Measurements from ENCODE around the gene KRT82. TPM values are rescaled to one million over a fixed set of nuclear protein-coding genes. Genes with fewer than 3 reads are reported as not detected.
A peak's percentile ranks its signal among the peaks of the same experiment; 100 is the strongest.

The KRT82 gene
- total RNA-seq, 2 donors from 2014 or later, result not detected

GRCh38 chr12:52390739-52391617, 15.2 kb downstream of the KRT82 start:
- Histone ChIP-seq H3K9me3 (ENCODE audit: control insufficient read depth, low read length) (no peaks in the 10 kb centered on the region), H3K36me3 (ENCODE audit: control insufficient read depth, insufficient read depth, low read length) (no peaks in the 10 kb centered on the region), H3K27ac (ENCODE audit: low read depth, low read length) (no peak overlapping the region), H3K27me3 (ENCODE audit: control insufficient read depth, insufficient read depth, low read length, poor library complexity, severe bottlenecking) (peaks cover 24% of the 10 kb centered on the region), H3K9ac (ENCODE audit: extremely low read depth, low read length, poor library complexity, severe bottlenecking) (no peak overlapping the region), H3K4me1 (ENCODE audit: control insufficient read depth, insufficient read depth, low read length) (no peaks in the 10 kb centered on the region), H3K4me3 (ENCODE audit: low read length) (no peak overlapping the region)
- H3K4me3 Mint-ChIP-seq, result no peak overlapping the region
- no peaks in the 10 kb centered on the region for H3K9me3 Mint-ChIP-seq
- WGBS, 2 experiments (ENCODE audit: insufficient coverage in 1 of 2, insufficient read length in 1 of 2), result 67 to 76% methylated on average over 3 to 11 of the region's 11 CpGs
- peak; percentile 87 for TF ChIP-seq CTCF (conservative IDR thresholded peaks at IDR 0.05)
- no peaks in the 10 kb centered on the region for H3K4me1 Mint-ChIP-seq
- peaks cover 2% of the 10 kb centered on the region for H3K27me3 Mint-ChIP-seq (ENCODE audit: insufficient read depth)
- H3K27ac Mint-ChIP-seq, result no peak overlapping the region
- H3K36me3 Mint-ChIP-seq (ENCODE audit: low read depth), result no peaks in the 10 kb centered on the region
- peak; percentile 90 for DNase-seq

- Histone ChIP-seq H3K36me3 (ENCODE audit: control insufficient read depth, insufficient read depth, low read length) (no peaks in the 10 kb centered on the region), H3K4me3 (ENCODE audit: low read length) (no peak overlapping the region), H3K4me1 (ENCODE audit: control insufficient read depth, insufficient read depth, low read length) (no peaks in the 10 kb centered on the region), H3K27me3 (ENCODE audit: control insufficient read depth, insufficient read depth, low read length, poor library complexity, severe bottlenecking) (peaks cover 24% of the 10 kb centered on the region), H3K27ac (ENCODE audit: low read depth, low read length) (no peak overlapping the region), H3K9ac (ENCODE audit: extremely low read depth, low read length, poor library complexity, severe bottlenecking) (no peak overlapping the region), H3K9me3 (ENCODE audit: control insufficient read depth, low read length) (no peaks in the 10 kb centered on the region)
- H3K27ac Mint-ChIP-seq, result no peak overlapping the region
- H3K9me3 Mint-ChIP-seq, result no peaks in the 10 kb centered on the region
- no peaks in the 10 kb centered on the region for H3K4me1 Mint-ChIP-seq
- no peaks in the 10 kb centered on the region for H3K27me3 Mint-ChIP-seq (ENCODE audit: insufficient read depth)
- TF ChIP-seq CTCF (conservative IDR thresholded peaks at IDR 0.05), result no peak
- DNase-seq, result peak; percentile 75
- H3K4me3 Mint-ChIP-seq, result no peak overlapping the region
- WGBS, 2 experiments (ENCODE audit: insufficient coverage in 1 of 2, insufficient read length in 1 of 2), result 50 to 63% methylated on average over 4 to 9 of the region's 9 CpGs
- H3K36me3 Mint-ChIP-seq (ENCODE audit: low read depth), result no peaks in the 10 kb centered on the region
Measured at GRCh38 chr12:52389313-52390207, 16.6 kb downstream of the KRT82 start.

GRCh38 chr12:52387859-52388258, 18.3 kb downstream of the KRT82 start:
- TF ChIP-seq CTCF (conservative IDR thresholded peaks at IDR 0.05), result no peak
- no peaks in the 10 kb centered on the region for H3K4me1 ChIP-seq (ENCODE audit: control insufficient read depth, insufficient read depth, low read length)
- peaks cover 3% of the 10 kb centered on the region for H3K27me3 Mint-ChIP-seq (ENCODE audit: insufficient read depth)
- no peak overlapping the region for H3K27ac Mint-ChIP-seq
- H3K36me3 Mint-ChIP-seq (ENCODE audit: low read depth), result no peaks in the 10 kb centered on the region
- no peak overlapping the region for H3K9ac ChIP-seq (ENCODE audit: extremely low read depth, low read length, poor library complexity, severe bottlenecking)
- H3K27me3 ChIP-seq (ENCODE audit: control insufficient read depth, insufficient read depth, low read length, poor library complexity, severe bottlenecking), result peaks cover 31% of the 10 kb centered on the region
- WGBS, 2 experiments (ENCODE audit: insufficient coverage in 1 of 2, insufficient read length in 1 of 2), result 64 to 84% methylated on average over 1 to 2 of the region's 2 CpGs
- no peak overlapping the region for H3K4me3 ChIP-seq (ENCODE audit: low read length)
- no peak overlapping the region for H3K4me3 Mint-ChIP-seq
- DNase-seq, result no peak
- no peaks in the 10 kb centered on the region for H3K4me1 Mint-ChIP-seq
- H3K9me3 Mint-ChIP-seq, result no peaks in the 10 kb centered on the region
- no peak overlapping the region for H3K27ac ChIP-seq (ENCODE audit: low read depth, low read length)
- no peaks in the 10 kb centered on the region for H3K36me3 ChIP-seq (ENCODE audit: control insufficient read depth, insufficient read depth, low read length)
- no peaks in the 10 kb centered on the region for H3K9me3 ChIP-seq (ENCODE audit: control insufficient read depth, low read length)

All from endodermal cell (in vitro differentiated cells).